Left renal pelvis (tissue), 4 donors: ENCODE data around the gene EHBP1. TPM values are rescaled to one million over a fixed set of nuclear protein-coding genes. Genes with fewer than 3 reads are reported as not detected.

ENCODE experiments used
- polyA plus RNA-seq, 4 donors: library from polyadenylated mRNA; unstranded; fragments of 120-200 nt; gene quantifications; one replicate each; pipeline ENCODE4 v1.2.1, GENCODE V29; 2013; ENCODE audit not compliant: insufficient read length in 4 of 4

The EHBP1 gene
- polyA plus RNA-seq, 4 donors, result 45.0 to 95.9 (median 55.6) TPM

Other genes starting within 250 kb of the EHBP1 start
- 1 to 10 TPM; 5.1 to 6.5 (median 6.1) TPM for gene TMEM17, start 199.5 kb upstream of the EHBP1 start, polyA plus RNA-seq